Kasumi-1 (cell line): ENCODE measurements around the gene FAM221A.
"Not testable (repeated sequence)": the region's sequence is repeated elsewhere in the genome, so short reads cannot be mapped to it uniquely, and the experiment has no call there.

Source experiments
- DNase-seq, 2 experiments: peaks; one replicate each; lab custom pipeline; 2025; lab: John Stamatoyannopoulos, UW

The FAM221A gene, protein sequence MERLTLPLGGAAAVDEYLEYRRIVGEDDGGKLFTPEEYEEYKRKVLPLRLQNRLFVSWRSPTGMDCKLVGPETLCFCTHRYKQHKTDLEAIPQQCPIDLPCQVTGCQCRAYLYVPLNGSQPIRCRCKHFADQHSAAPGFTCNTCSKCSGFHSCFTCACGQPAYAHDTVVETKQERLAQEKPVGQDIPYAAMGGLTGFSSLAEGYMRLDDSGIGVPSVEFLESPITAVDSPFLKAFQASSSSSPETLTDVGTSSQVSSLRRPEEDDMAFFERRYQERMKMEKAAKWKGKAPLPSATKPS

DNA sequence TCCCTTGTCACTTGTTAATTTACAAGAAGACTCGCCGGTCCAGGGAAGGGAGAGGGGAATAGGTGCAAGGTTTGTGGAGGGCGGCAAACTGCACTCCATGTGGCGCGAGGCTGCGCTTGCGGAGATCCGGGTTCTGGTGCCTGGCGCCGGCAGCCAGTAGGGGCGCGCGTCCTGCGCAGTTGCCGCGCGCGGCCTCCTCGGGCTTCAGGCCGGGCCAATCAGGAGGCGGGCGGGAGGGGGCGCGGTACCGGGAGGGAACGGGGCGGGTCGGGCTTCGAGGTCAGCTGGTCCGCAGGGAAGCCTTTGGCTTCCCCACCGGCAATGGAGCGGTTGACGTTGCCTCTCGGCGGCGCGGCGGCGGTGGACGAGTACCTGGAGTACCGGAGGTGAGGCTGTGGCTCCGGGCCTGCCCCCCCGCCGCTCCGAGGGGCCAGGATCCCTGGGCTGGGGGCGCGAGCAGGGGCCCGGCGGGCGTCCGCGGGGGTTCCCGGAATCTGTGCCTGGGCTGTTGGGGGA, at the start of gene FAM221A:
Gene FAM221A (plus strand): TSS at position 302 of the 516 bp plus-strand sequence. CDS start 20 bp downstream, at position 322.
- DNase-seq, result peak; percentile 94 to 95

DNA sequence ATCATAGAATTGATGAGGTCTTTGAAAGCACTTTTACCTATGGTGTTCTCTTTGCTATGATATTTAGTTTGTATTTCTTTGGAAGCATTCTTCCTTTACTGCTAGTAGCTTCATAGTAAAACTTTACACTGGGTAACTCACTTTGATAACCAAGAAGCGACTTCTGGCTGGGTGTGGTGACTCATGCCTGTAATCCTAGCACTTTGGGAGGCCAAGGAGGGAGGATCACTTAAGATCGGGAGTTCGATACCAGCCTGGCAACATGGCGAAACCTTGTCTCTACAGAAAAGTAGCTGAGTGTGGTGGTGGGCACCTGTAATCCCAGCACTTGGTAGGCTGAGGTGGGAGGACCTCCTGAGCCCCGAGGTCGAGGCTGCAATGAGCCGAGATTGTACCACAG, 46.6 kb upstream of the FAM221A start:
- no peak for DNase-seq

DNA sequence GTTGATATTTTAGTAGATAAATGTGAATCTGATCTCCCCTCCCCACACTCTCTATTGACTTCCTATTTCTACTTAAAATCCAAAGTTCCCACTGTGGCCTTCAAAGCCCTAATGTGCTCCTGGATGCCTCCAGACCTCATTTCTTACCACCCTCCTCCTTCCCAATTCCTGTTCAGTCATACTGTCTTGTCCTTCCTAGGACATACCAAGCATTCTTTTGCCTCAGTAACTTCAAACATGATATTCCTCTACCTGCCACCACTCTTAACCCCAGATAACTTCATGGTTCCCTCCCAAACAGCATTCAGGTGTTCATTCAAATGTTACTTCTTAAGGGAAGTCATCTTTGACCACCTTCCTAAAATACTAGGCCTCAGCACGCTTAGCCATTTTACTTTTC, 34.2 kb upstream of the FAM221A start:
- DNase-seq, result no peak

DNA sequence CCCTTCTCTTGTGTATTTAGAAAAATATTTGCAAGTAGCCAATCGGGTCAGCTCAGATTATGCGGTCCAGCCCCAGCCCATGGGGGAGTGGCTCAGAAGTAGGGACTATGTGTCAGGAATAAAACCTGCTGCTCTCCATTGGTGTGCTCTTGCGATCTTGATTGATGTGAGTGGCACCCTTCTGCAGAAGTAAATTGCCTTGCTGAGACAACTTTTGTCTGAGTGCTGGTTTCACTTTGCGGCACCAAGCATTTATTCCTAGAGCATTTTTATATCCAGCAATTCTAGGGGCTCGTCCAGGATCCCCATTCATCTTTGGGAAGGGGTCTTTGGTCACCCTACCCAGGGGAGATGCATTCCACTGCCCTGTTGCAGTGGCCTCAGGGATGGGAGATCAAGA, 26.1 kb upstream of the FAM221A start:
- DNase-seq, result no peak

DNA sequence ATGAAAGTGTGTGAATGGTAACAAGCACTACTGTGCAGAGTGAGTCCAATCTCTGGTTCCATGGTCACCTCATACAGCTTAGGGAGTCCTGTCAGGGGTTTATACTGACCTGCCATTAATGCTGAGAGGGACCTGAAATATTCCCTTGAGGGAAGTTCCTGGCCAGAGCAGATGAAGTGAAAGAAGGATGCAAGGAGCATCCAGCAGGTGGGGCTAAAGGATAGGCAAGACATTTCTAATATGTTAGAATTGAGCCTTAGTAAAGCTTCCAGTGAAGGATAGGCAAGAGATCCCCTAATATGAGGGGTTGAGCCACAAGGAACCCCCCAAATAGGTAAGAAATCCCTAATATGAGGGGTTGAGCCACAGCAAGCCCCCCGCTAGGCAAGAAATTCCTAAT, 25.5 kb upstream of the FAM221A start:
- peak; percentile 89 to 93 for DNase-seq

DNA sequence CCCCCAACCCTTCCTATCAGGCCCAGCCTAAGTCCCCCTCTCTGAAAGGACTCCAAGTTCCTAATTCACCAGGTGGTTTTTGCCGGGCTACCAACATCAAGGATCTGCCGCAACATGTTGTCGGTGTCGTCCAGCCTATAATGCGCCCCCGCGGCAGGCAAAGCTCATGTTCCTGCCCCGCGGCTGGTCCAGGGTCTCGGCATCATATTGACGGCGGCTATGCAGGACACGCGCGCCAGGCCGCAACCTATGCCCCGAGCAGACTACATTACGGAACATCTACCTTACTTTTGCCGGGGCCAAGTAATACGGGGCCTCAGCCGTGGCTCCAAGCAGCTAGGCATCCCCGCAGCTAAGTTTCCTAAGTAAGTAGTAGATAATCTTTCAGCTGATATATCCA, 24.6 kb upstream of the FAM221A start:
- no peak for DNase-seq

DNA sequence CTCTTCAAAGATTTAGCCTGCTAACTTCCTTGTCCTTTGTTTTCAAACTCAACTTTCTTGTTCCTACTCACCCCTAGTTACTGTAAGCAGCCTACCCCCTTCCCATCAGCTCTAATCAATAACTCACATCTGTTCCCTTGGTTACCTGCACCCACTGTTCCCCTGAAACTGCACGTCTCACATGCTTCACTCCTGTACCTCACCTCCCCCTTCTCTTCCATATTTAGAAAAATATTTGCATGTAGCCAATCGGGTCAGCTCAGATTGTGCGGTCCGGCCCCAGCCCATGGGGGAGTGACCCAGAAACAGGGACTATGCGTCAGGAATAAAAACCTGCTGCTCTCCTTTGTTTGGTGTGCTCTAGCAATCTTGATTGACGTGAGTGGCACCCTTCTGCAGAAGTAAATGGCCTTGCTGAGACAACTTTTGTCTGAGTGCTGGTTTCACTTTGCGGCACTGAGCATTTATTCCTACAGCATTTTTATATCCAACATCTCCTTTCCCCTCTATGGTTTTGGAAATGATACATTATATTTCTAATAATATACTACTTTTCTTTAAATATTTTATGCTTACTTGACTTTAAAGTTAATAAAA, 21.1 kb upstream of the FAM221A start:
- no peak for DNase-seq

DNA sequence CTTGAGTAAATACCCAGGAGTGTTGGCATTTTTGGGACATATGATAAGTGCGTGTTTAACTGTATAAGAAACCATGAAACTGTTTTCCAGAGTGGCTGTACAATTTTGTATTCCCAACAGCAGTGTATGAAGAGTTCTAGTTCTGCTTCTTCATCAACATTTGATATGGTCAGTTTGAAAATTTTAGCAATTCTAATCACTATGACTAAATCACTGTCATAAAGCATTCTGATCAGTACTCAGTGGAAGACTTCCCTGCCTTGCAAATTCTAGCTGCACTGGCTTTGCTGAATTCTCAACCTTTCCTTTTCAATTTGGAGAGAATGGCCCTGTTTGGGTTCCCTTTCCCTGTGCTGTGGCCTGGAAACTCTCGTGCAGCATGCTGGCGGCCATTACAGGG, 18.6 kb upstream of the FAM221A start:
- DNase-seq, result no peak

DNA sequence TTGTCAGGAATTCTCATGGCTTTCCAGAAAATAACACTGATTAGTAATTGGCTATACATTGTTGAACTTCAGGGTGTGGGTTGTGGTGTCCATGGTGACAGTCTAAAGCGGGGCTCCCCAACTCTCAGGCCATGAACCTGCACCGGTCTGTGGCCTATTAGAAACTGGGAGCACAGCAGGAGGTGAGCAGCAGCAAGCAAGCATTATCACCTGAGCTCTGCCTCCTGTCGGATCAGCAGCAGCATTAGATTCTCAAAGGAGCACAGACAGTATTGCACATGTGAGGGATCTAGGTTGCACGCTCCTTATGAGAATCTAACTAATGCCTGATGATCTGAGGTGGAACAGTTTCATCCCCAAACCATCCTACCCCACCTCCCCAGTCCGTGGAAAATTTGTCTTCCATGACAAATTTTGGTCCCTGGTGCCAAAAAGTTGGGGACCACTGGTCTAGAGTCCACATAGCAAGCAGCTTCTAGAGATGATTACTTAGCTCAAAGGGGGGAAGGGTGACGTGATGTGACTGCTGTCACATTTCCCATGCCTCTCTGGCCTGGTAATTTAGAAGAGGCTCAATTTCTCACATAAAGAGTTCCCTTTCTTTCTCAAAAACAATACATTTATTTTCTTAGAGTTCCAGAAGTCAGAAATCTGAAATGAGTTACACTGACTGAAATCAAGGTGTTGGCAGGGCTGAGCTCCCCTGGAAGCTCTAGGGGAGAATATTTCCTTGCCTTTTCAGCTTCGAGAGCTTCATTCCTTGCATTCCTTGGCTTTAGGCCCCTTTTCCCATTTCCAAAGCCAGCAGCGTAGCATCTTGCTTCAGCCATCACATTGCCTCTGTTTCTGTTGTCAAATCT, 17.6 kb upstream of the FAM221A start:
- no peak for DNase-seq

DNA sequence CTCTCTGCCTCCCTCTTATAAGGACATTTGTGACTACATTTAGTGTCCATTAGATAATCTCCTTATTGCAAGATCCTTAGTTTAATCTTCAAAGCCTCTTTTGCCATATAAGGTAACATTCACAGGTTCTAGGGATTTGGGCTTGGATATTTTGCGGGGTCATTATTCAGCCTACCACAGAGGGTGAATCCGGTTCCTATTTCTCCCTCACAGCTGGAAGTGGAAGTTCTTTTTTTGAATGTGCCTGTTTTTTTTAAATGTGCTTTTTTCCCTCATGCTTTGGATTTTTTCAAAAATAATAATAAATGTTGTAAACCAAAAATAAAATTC, 17.1 kb upstream of the FAM221A start:
- DNase-seq, result no peak

DNA sequence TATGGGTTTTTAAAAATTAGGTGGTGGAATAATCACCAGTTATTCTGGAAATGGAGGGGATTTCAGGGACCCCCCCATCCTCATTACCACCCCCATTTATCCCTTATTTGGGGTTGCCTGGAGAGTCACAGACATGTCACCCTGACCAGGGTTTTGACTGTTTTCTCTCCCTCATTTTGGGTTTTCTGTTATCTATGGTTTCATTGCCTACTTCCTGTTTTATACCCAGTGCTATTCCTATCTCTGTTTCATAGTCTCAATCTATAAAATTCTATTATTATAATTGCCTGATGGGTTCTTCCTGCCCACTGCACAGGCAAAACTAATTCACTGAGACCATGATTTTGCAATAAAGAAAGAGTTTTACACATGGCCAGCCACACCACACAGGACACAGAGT, 15.9 kb upstream of the FAM221A start:
- peak; percentile 3 to 22 for DNase-seq

DNA sequence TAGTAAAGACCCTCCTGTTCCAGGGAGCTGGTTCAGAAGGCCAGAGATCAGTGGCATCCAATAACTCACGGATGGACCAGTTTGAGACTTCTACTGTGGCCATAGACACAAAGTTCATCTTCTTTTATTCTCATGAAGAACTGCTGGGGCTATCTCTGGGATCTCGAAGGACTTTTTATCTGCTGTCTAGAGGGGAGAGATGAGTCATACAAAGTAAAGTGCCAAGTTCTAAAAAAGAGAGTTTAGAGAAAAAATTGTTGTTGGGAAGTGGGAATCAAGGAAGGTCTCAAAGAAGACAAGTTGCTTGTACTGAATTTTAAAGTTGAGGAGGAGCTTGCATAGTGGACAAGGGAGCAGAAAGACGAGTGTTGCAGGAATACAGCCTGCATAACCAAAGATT, 8.0 kb upstream of the FAM221A start:
- no peak for DNase-seq

DNA sequence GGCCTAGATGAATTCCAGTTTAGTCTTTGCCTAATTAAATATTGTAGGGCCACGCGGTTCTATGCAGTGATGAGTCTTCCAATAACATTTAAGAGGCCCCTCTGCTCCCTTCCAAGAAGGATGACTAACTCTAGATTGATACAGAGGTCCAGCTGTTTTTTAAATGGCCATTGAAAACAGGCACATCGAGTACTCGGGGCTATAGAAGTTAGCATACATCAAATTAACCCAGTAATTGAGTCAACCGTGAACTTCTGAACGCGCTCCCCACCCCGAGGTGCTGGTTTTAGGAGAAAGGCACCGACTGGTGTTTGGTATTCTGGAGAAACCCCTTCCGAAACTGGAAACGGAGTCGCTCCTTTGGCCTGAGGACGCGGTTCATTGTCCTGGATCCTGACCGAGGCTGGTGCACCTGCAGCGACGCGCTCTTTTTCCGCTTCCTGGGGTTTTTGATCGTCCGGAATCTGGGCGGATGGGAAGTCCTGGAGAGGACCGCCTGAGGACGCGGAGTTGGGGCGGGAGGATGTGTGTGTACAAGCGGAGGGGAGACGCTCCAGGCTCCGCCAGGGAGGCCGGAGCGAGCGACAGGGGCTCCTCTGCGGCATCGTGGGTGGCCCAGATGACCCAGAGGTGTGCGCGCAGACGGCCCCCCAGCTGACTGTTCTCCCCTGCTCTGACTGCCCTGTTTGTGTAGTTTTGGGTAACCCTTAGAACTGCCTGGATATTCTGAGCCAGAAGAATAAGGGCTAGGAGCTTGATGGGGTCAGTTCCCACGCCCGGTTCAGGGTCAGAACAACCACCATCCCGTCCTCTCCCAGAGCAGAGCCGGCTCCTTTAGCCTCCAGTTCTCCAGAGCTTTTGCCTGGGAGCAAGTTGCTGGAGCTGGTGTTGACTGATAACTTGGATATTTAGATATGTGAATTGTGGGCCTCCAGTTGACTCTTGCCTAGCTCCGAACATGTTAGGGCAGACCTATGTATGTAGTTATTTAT, 711 bp downstream of the FAM221A start:
- peak; percentile 84 to 93 for DNase-seq

DNA sequence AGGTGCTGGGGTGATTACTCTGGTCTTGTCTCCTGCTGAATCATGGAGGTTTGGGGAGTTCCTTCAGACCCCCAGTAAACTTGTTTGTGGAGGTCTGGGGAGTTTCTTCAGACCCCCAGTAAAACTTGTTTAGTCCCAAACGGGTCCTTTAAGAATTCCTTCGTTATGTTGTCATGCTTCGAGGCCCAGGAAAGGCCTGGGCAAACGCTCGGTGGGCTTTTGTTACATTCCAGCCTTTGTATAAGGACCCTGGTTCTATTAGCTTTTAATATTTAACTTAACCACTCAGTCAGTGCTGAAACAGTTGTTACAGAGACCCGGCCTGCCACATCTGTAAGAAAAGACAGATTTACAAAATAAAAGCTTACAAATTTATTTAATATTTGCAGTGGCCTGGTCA, 4.0 kb downstream of the FAM221A start:
- DNase-seq, result not testable (repeated sequence)

DNA sequence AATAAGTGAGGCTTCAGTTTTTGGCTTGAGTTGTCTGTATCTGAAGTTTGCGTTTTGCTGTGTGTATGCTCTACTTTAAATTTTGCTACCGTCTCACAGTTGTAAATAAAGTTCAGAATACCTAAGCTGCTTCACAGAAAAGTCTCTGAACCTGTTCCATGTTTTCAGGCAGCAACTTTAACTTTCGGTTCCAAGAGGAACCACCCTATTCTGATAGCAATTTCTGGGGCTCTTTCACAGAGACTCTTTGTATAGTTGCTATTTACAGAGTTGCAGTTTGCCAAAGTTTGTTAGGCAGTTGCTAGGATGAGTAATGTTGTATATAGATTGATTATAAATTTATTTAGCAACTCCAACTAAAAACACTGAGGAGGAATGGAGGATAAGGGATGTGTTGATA, 5.7 kb downstream of the FAM221A start:
- DNase-seq, result no peak

DNA sequence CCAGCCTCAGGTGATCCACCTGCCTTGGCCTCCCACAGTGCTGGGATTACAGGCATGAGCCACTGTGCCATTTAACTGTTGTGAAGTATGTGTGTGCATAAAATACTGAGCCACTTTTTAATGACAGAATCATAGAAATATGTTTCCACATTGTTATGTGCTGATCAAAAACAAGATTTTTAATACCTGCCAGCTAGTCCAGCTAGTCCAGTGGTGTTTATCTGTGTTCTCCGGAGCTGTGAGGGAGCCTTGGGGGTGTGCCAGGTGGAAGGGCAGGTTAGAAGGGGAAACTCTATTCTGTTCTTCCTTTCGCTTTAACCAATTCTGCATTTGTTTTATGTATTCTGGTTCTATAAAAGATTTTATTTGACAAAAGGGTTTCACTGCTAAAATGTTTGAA, 7.0 kb downstream of the FAM221A start:
- DNase-seq, result no peak

DNA sequence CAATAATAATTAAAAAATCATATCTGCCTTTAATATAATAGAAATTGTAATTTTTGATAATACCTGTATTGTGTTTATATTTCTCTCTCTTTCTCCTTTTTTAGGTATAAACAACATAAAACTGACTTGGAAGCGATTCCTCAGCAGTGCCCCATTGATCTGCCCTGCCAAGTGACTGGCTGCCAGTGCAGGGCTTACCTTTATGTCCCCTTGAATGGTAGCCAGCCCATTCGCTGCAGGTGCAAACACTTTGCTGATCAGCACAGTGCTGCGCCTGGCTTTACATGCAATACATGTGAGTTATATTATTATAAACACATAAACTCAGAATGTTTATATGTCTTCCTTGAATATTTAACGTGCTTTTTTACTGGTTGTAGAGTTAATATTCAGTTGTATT, 9.2 kb downstream of the FAM221A start:
- DNase-seq, result no peak

DNA sequence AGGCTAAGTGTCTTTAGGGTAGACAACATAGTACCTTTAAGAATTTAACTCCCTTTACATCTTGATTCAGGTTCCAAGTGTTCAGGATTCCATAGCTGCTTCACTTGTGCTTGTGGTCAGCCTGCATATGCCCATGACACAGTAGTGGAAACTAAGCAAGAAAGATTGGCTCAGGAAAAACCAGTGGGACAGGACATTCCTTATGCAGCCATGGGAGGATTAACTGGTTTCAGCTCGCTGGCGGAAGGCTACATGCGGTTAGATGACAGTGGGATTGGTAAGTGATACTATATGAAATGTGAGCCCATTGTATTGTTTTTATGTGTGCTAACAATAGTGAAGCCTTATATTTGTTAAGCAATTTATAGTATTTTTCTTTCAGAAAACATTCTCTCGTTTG, 11.3 kb downstream of the FAM221A start:
- no peak for DNase-seq

DNA sequence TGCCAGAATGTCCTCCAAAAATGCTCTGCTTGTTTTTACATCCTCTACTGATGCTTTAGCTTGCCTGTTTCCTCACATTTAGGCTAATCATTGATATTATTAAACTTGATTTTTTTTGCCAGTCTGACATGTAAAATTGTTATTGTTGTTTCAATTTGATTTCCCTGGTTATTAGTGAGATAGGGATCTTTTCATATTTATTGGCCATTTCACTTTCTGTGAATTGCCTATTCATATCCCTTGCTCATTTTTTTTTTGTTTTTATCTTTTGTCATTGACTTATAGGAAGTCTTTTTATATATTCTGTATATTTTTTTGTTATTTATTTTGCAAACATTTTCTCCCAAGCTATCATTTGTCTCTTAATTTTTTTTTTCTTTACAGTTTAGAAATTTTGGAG, 13.2 kb downstream of the FAM221A start:
- no peak for DNase-seq

DNA sequence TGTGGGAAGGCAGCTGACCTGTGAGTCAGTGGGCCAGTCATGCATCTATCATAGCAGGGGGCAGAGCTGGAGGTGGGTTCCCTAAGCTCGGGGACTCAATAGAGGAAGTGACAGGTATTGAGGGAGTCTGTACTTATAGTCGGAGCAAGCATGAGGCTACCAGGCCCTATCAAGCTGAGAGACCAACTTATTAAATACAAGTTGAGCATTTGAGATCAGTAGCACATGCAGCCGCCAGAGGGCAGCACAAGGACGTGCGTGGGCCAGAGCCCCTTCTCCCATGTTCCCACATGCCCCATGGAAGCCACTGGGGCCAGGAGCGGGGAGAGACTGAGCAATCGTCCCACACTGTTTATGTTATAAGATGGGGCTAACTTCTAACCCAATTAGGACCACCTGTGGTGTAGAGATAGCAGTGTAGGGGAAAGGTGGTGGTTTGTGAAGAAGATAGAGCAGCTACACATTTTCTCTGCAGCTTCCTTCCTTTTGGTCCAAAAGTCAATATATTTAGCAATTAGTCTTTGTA, 17.0 kb downstream of the FAM221A start:
- DNase-seq, result peak; percentile 85 to 89

DNA sequence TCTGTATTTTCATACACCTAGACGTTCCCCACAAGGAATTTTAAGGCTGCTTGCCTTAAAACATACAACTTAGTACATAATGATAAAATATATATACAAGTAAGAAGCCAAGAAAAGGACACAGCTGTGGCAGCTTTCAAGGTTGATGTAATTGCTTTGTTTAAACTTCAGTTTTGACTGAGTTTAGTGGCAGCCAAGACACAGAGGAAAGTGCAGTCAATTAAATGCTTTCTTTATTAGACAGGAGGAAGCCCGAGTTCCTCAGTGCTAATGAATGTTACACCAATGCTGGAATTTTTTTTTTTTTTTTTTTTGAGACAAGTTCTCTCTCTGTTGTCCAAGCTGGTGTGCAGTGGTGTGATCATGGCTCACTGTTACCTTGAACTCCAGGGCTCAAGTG, 18.8 kb downstream of the FAM221A start:
- DNase-seq, result no peak
